ENCODE data around the gene RSU1. TPM values are rescaled to one million over a fixed set of nuclear protein-coding genes. Genes with fewer than 3 reads are reported as not detected.

Gene RSU1
- total RNA-seq, 1 donor from 2014 or later = 142 TPM

- Histone ChIP-seq H3K4me1 (ENCODE audit: insufficient read depth, low read length) (no peaks in the 10 kb centered on the region), H3K79me2 (ENCODE audit: insufficient read depth, low read length) (no peaks in the 10 kb centered on the region), H2AFZ (ENCODE audit: low read depth, low read length) (no peak overlapping the region), H3K36me3 (ENCODE audit: insufficient read depth, low read length) (no peaks in the 10 kb centered on the region), H4K20me1 (ENCODE audit: insufficient read depth, low read length) (no peaks in the 10 kb centered on the region), H3K9ac (ENCODE audit: low read length) (no peak overlapping the region), H3K27me3 (ENCODE audit: insufficient read depth, low read length) (no peaks in the 10 kb centered on the region), H3K9me3 (ENCODE audit: insufficient read depth, low read depth, low read length) (no peaks in the 10 kb centered on the region), H3K4me3 (ENCODE audit: insufficient read depth, low read depth, low read length) (no peak overlapping the region), H3K27ac (ENCODE audit: low read depth, low read length) (no peak overlapping the region), H3K4me2 (ENCODE audit: low read length) (no peak overlapping the region)
- no peaks in the 10 kb centered on the region for H3K36me3 Mint-ChIP-seq (ENCODE audit: low read depth, unreplicated experiment)
- DNase-seq (ENCODE audit: low read depth) (no peak), FAIRE-seq (no peak)
- no peak overlapping the region for H3K27ac Mint-ChIP-seq (ENCODE audit: unreplicated experiment)
- TF ChIP-seq EZH2 (IDR thresholded peaks at IDR 0.05; ENCODE audit: insufficient read depth, low read length) = no peak
- TF ChIP-seq, protein P1, sequence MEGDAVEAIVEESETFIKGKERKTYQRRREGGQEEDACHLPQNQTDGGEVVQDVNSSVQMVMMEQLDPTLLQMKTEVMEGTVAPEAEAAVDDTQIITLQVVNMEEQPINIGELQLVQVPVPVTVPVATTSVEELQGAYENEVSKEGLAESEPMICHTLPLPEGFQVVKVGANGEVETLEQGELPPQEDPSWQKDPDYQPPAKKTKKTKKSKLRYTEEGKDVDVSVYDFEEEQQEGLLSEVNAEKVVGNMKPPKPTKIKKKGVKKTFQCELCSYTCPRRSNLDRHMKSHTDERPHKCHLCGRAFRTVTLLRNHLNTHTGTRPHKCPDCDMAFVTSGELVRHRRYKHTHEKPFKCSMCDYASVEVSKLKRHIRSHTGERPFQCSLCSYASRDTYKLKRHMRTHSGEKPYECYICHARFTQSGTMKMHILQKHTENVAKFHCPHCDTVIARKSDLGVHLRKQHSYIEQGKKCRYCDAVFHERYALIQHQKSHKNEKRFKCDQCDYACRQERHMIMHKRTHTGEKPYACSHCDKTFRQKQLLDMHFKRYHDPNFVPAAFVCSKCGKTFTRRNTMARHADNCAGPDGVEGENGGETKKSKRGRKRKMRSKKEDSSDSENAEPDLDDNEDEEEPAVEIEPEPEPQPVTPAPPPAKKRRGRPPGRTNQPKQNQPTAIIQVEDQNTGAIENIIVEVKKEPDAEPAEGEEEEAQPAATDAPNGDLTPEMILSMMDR (IDR thresholded peaks at IDR 0.05; ENCODE audit: insufficient read depth, low read depth, low read length) = no peak
- peaks cover 1% of the 10 kb centered on the region for H3K9me3 Mint-ChIP-seq (ENCODE audit: unreplicated experiment)
- H3K27me3 Mint-ChIP-seq (ENCODE audit: low read depth, unreplicated experiment) = no peaks in the 10 kb centered on the region
- H3K4me1 Mint-ChIP-seq (ENCODE audit: low read depth, unreplicated experiment) = no peaks in the 10 kb centered on the region
- H3K4me3 Mint-ChIP-seq (ENCODE audit: unreplicated experiment) = no peak overlapping the region
Observed at GRCh38 chr10:16570731-16571130, 246.5 kb downstream of the RSU1 start.

DNA sequence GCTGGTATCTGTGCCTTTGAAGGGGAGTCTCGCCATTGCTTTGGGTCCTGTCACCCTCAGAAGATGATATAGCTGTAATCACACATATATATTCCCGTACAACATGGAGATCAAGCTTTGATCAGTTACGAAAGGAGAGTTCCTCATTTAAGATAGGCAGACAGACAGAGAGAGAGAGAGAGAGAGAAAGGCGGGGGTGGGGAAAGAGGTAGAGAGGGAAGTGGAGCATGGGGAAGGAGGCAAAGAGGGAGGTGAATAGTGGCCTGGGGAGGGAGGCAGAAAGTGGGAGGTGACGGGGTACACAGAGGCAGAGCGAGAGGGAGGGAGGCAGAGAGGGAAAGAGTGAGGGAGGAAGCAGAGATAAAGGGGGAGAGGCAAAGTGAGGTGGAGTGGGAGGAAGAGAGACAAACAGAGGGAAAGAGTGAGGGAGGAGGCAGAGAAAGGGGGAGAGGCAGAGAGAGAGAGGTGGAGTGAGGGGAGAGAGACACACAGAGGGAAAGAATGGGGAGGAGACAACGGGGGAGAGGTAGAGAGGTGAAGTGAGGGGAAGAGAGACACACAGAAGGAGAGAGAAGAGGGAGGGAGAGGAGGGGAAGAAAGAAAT, 250.9 kb downstream of the RSU1 start:
- Histone ChIP-seq H3K27me3 (ENCODE audit: insufficient read depth, low read length) (no peaks in the 10 kb centered on the region), H3K36me3 (ENCODE audit: insufficient read depth, low read length) (no peaks in the 10 kb centered on the region), H3K79me2 (ENCODE audit: insufficient read depth, low read length) (no peaks in the 10 kb centered on the region), H3K4me1 (ENCODE audit: insufficient read depth, low read length) (no peaks in the 10 kb centered on the region), H3K9me3 (ENCODE audit: insufficient read depth, low read depth, low read length) (no peaks in the 10 kb centered on the region), H3K4me2 (ENCODE audit: low read length) (no peak overlapping the region), H4K20me1 (ENCODE audit: insufficient read depth, low read length) (no peaks in the 10 kb centered on the region), H3K27ac (ENCODE audit: low read depth, low read length) (no peak overlapping the region), H3K9ac (ENCODE audit: low read length) (no peak overlapping the region), H3K4me3 (ENCODE audit: insufficient read depth, low read depth, low read length) (no peak overlapping the region), H2AFZ (ENCODE audit: low read depth, low read length) (no peak overlapping the region)
- Mint-ChIP-seq H3K27me3 (ENCODE audit: low read depth, unreplicated experiment) (peaks cover 2% of the 10 kb centered on the region), H3K36me3 (ENCODE audit: low read depth, unreplicated experiment) (no peaks in the 10 kb centered on the region), H3K4me1 (ENCODE audit: low read depth, unreplicated experiment) (peaks cover 3% of the 10 kb centered on the region), H3K4me3 (ENCODE audit: unreplicated experiment) (no peak overlapping the region), H3K9me3 (ENCODE audit: unreplicated experiment) (peaks cover 4% of the 10 kb centered on the region), H3K27ac (ENCODE audit: unreplicated experiment) (no peak overlapping the region)
- FAIRE-seq = no peak
- DNase-seq (ENCODE audit: low read depth) = no peak
- TF ChIP-seq, protein P1 (IDR thresholded peaks at IDR 0.05; ENCODE audit: insufficient read depth, low read depth, low read length) = no peak
- TF ChIP-seq EZH2 (IDR thresholded peaks at IDR 0.05; ENCODE audit: insufficient read depth, low read length) = no peak

- Histone ChIP-seq H3K4me2 (ENCODE audit: low read length) (no peak overlapping the region), H3K9ac (ENCODE audit: low read length) (no peak overlapping the region), H2AFZ (ENCODE audit: low read depth, low read length) (no peak overlapping the region), H3K27me3 (ENCODE audit: insufficient read depth, low read length) (no peaks in the 10 kb centered on the region), H3K36me3 (ENCODE audit: insufficient read depth, low read length) (no peaks in the 10 kb centered on the region), H3K4me3 (ENCODE audit: insufficient read depth, low read depth, low read length) (no peak overlapping the region), H3K9me3 (ENCODE audit: insufficient read depth, low read depth, low read length) (no peaks in the 10 kb centered on the region), H3K4me1 (ENCODE audit: insufficient read depth, low read length) (no peaks in the 10 kb centered on the region), H3K79me2 (ENCODE audit: insufficient read depth, low read length) (no peaks in the 10 kb centered on the region), H4K20me1 (ENCODE audit: insufficient read depth, low read length) (no peaks in the 10 kb centered on the region), H3K27ac (ENCODE audit: low read depth, low read length) (no peak overlapping the region)
- H3K4me1 Mint-ChIP-seq (ENCODE audit: low read depth, unreplicated experiment) = peaks cover 3% of the 10 kb centered on the region
- no peak for FAIRE-seq
- peaks cover 2% of the 10 kb centered on the region for H3K27me3 Mint-ChIP-seq (ENCODE audit: low read depth, unreplicated experiment)
- no peak for TF ChIP-seq EZH2 (IDR thresholded peaks at IDR 0.05; ENCODE audit: insufficient read depth, low read length)
- TF ChIP-seq, protein P1 (IDR thresholded peaks at IDR 0.05; ENCODE audit: insufficient read depth, low read depth, low read length) = no peak
- H3K9me3 Mint-ChIP-seq (ENCODE audit: unreplicated experiment) = peaks cover 4% of the 10 kb centered on the region
- no peak for DNase-seq (ENCODE audit: low read depth)
- H3K36me3 Mint-ChIP-seq (ENCODE audit: low read depth, unreplicated experiment) = no peaks in the 10 kb centered on the region
- H3K27ac Mint-ChIP-seq (ENCODE audit: unreplicated experiment) = no peak overlapping the region
- H3K4me3 Mint-ChIP-seq (ENCODE audit: unreplicated experiment) = no peak overlapping the region
Observed at GRCh38 chr10:16565604-16566003, 251.6 kb downstream of the RSU1 start.

Data from astrocyte (in vitro differentiated cells and primary cell).